Mesendoderm (in vitro differentiated cells): Measurements from ENCODE around the gene ALKAL2.
"Not testable (repeated sequence)": the region's sequence is repeated elsewhere in the genome, so short reads cannot be mapped to it uniquely, and the experiment has no call there.

Experiments used
- DNase-seq: peaks from one replicate; pipeline ENCODE4 v3.0.0; 2013
- H2AK5ac ChIP-seq: 2 replicates; pipeline ENCODE4 v1.6.1; 2013; ENCODE audit warnings: low read length, inconsistent platforms
- H2BK120ac ChIP-seq: 2 replicates; pipeline ENCODE4 v1.6.1; 2013; ENCODE audit warnings: low read depth, mild to moderate bottlenecking, low read length, moderate library complexity, mixed read lengths
- H2BK15ac ChIP-seq: replicated peaks from 2 replicates; pipeline ENCODE4 v1.6.1; 2013; ENCODE audit warnings: low read depth, mild to moderate bottlenecking, moderate library complexity
- H2BK5ac ChIP-seq: 2 replicates; pipeline ENCODE4 v1.6.1; 2013; ENCODE audit warnings: low read length, inconsistent platforms
- H3K18ac ChIP-seq: 2 replicates; pipeline ENCODE4 v1.6.1; 2013; ENCODE audit warnings: mild to moderate bottlenecking, low read length, mixed read lengths
- H3K23ac ChIP-seq: one replicate; pipeline ENCODE4 v1.6.1; 2013; ENCODE audit warnings: low read length
- H3K27ac ChIP-seq: 2 replicates; pipeline ENCODE4 v1.5.1; 2013; ENCODE audit warnings: low read depth, mild to moderate bottlenecking, inconsistent platforms, low read length, moderate library complexity
- H3K27me3 ChIP-seq: 2 replicates; pipeline ENCODE4 v1.6.1; 2013; ENCODE audit warnings: low read length, control low read depth, mild to moderate bottlenecking, inconsistent platforms; ENCODE audit not compliant: insufficient read depth, poor library complexity
- H3K36me3 ChIP-seq: 2 replicates; pipeline ENCODE4 v1.6.1; 2013; ENCODE audit warnings: low read length, inconsistent platforms; ENCODE audit not compliant: control insufficient read depth, insufficient read depth
- H3K4ac ChIP-seq: one replicate; pipeline ENCODE4 v1.6.1; 2013; ENCODE audit warnings: low read depth, mild to moderate bottlenecking, low read length, moderate library complexity
- H3K4me1 ChIP-seq: 2 replicates; pipeline ENCODE4 v1.6.1; 2013; ENCODE audit warnings: low read depth, low read length, inconsistent platforms; ENCODE audit not compliant: control insufficient read depth
- H3K4me2 ChIP-seq: 2 replicates; pipeline ENCODE4 v1.6.1; 2013; ENCODE audit warnings: low read length
- H3K4me3 ChIP-seq: 2 replicates; pipeline ENCODE4 v1.5.1; 2013; ENCODE audit warnings: mild to moderate bottlenecking, low read length
- H3K56ac ChIP-seq: one replicate; pipeline ENCODE4 v1.6.1; 2013; ENCODE audit warnings: low read length
- H3K79me1 ChIP-seq: 2 replicates; pipeline ENCODE4 v1.6.1; 2013; ENCODE audit warnings: low read length, inconsistent platforms
- H3K79me2 ChIP-seq: 2 replicates; pipeline ENCODE4 v1.6.1; 2013; ENCODE audit warnings: mild to moderate bottlenecking, low read length; ENCODE audit not compliant: control insufficient read depth, insufficient read depth
- H3K9ac ChIP-seq: 2 replicates; pipeline ENCODE4 v1.6.1; 2013; ENCODE audit warnings: low read length, inconsistent platforms
- H4K5ac ChIP-seq: one replicate; pipeline ENCODE4 v1.6.1; 2013; ENCODE audit warnings: low read length
- H4K8ac ChIP-seq: one replicate; pipeline ENCODE4 v1.6.1; 2013; ENCODE audit warnings: low read depth, mild to moderate bottlenecking, control low read depth, low read length, moderate library complexity
- WGBS: extraction: QIAGEN DNeasy Blood & Tissue Kit; methylation state at CpG from one replicate; pipeline ENCODE4 v1.1.7; 2013; ENCODE audit warnings: low lambda C conversion rate, missing lambda C conversion rate; ENCODE audit not compliant: insufficient coverage; ENCODE audit errors: extremely low coverage; 5-methylcytosine and 5-hydroxymethylcytosine counted together

Gene ALKAL2

GRCh38 chr2:316381-316780 lies 28.5 kb upstream of the ALKAL2 start:
- no CpG with 5 or more reads among the region's 12 CpGs for WGBS
- Histone ChIP-seq H3K79me2 (no peaks in the 10 kb centered on the region), H3K23ac (no peak overlapping the region), H3K4me3 (no peak overlapping the region), H2BK120ac (no peak overlapping the region), H4K8ac (no peak overlapping the region), H3K79me1 (no peaks in the 10 kb centered on the region), H3K27me3 (no peaks in the 10 kb centered on the region), H4K5ac (no peak overlapping the region), H3K4ac (no peak overlapping the region), H3K18ac (no peak overlapping the region), H3K4me1 (no peaks in the 10 kb centered on the region), H3K4me2 (no peak overlapping the region), H2BK5ac (no peak overlapping the region), H3K36me3 (no peaks in the 10 kb centered on the region), H3K9ac (no peak overlapping the region), H2BK15ac (no peak overlapping the region), H3K27ac (no peak overlapping the region), H3K56ac (no peak overlapping the region), H2AK5ac (no peak overlapping the region)
- no peak for DNase-seq

- not testable (repeated sequence) for DNase-seq, H3K4me2 ChIP-seq, H3K4ac ChIP-seq, H2BK120ac ChIP-seq, H4K8ac ChIP-seq, H3K56ac ChIP-seq, H3K27ac ChIP-seq, H3K9ac ChIP-seq, H2BK5ac ChIP-seq, H3K18ac ChIP-seq, H3K4me3 ChIP-seq, H3K4me1 ChIP-seq, H3K23ac ChIP-seq, H3K27me3 ChIP-seq, H3K79me1 ChIP-seq, H3K36me3 ChIP-seq, H2AK5ac ChIP-seq, H4K5ac ChIP-seq, H2BK15ac ChIP-seq, H3K79me2 ChIP-seq
- WGBS = no CpG with 5 or more reads among the region's 6 CpGs
Measured at GRCh38 chr2:315925-316324, 28.0 kb upstream of the ALKAL2 start.

DNA sequence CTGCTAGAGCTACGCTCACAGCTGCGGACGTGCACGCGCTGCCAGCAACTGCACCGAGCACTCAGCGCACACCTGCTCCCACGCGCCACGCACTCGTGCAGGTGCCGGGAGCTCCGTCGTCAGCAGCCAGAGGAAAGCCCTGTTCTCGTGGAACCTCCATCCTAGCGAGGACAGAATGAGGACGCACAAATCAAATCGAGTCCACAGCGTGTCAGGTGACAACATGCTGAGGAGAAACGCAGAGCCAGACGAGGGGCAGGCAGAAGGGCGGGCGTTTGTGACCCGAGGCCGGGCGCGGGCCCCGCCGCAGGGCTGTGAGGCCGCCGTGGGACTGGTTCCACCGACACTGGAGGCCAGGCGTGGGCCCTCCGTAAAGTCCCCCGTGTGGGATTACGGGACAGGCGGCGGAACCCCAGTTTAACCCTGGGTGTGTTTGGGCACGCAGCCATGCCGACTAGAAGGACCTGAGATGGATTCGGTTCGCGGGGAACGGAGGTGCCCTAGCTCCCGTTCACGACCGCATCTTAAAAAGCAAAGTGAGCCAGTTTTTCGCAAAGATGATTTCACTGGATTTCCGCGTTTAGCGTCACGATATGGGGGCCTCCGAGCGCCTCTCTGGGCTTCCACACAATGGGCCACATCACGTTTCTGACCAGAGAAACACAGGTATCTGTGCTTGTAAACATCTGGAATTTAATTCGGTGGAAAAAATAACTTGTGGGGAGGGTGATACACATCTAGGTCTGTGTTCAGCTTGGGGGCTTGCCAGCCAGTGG lies 26.9 kb upstream of the ALKAL2 start:
- H3K36me3 ChIP-seq = no peaks in the 10 kb centered on the region
- H4K5ac ChIP-seq = no peak overlapping the region
- H2BK120ac ChIP-seq = no peak overlapping the region
- H3K4me1 ChIP-seq = no peaks in the 10 kb centered on the region
- H2BK5ac ChIP-seq = no peak overlapping the region
- no peak overlapping the region for H3K4me3 ChIP-seq
- H4K8ac ChIP-seq = no peak overlapping the region
- no peaks in the 10 kb centered on the region for H3K27me3 ChIP-seq
- H3K4ac ChIP-seq = no peak overlapping the region
- H3K23ac ChIP-seq = no peak overlapping the region
- H3K27ac ChIP-seq = no peak overlapping the region
- no peak overlapping the region for H3K9ac ChIP-seq
- DNase-seq = no peak
- no peak overlapping the region for H3K4me2 ChIP-seq
- H3K79me1 ChIP-seq = no peaks in the 10 kb centered on the region
- H3K18ac ChIP-seq = no peak overlapping the region
- H3K79me2 ChIP-seq = no peaks in the 10 kb centered on the region
- no peak overlapping the region for H3K56ac ChIP-seq
- WGBS = no CpG with 5 or more reads among the region's 56 CpGs
- no peak overlapping the region for H2AK5ac ChIP-seq
- H2BK15ac ChIP-seq = no peak overlapping the region

GRCh38 chr2:313991-314390 lies 26.1 kb upstream of the ALKAL2 start:
- Histone ChIP-seq H3K36me3 (no peaks in the 10 kb centered on the region), H3K4ac (no peak overlapping the region), H3K23ac (no peak overlapping the region), H3K56ac (no peak overlapping the region), H3K27me3 (no peaks in the 10 kb centered on the region), H2BK15ac (no peak overlapping the region), H4K5ac (no peak overlapping the region), H3K4me1 (peaks cover 2% of the 10 kb centered on the region), H2AK5ac (no peak overlapping the region), H2BK120ac (no peak overlapping the region), H3K9ac (no peak overlapping the region), H3K4me3 (no peak overlapping the region), H2BK5ac (no peak overlapping the region), H4K8ac (no peak overlapping the region), H3K79me2 (no peaks in the 10 kb centered on the region), H3K4me2 (no peak overlapping the region), H3K27ac (no peak overlapping the region), H3K18ac (no peak overlapping the region), H3K79me1 (no peaks in the 10 kb centered on the region)
- DNase-seq = no peak
- no CpG with 5 or more reads among the region's 14 CpGs for WGBS

DNA sequence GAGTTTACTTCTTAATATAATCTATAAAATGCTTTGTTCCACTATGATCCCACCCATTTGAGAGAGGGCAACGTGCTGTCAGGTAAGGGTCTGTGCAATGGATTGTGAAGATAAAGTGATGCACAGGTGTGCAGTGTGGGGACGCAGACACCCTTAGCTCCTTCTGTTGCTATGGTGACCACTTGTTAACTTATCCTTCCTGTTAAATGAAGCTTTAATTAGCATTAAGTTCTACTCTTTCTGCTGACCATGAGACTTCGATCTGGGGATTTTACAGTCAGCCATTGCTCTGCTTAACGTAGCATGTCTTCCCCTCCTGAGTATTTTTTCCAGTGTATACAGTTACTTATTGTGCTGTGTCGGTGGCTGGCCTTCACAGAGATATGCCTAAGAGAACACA lies 23.1 kb upstream of the ALKAL2 start:
- Histone ChIP-seq H3K4ac (no peak overlapping the region), H3K9ac (no peak overlapping the region), H2BK5ac (no peak overlapping the region), H3K79me1 (no peaks in the 10 kb centered on the region), H3K79me2 (no peaks in the 10 kb centered on the region), H3K4me1 (peaks cover 2% of the 10 kb centered on the region), H3K4me3 (no peak overlapping the region), H2BK15ac (no peak overlapping the region), H2BK120ac (no peak overlapping the region), H3K4me2 (no peak overlapping the region), H3K23ac (no peak overlapping the region), H3K56ac (no peak overlapping the region), H3K18ac (no peak overlapping the region), H4K5ac (no peak overlapping the region), H3K27ac (no peak overlapping the region), H4K8ac (no peak overlapping the region), H3K36me3 (no peaks in the 10 kb centered on the region), H2AK5ac (no peak overlapping the region), H3K27me3 (no peaks in the 10 kb centered on the region)
- no CpG with 5 or more reads among the region's 5 CpGs for WGBS
- no peak for DNase-seq

DNA sequence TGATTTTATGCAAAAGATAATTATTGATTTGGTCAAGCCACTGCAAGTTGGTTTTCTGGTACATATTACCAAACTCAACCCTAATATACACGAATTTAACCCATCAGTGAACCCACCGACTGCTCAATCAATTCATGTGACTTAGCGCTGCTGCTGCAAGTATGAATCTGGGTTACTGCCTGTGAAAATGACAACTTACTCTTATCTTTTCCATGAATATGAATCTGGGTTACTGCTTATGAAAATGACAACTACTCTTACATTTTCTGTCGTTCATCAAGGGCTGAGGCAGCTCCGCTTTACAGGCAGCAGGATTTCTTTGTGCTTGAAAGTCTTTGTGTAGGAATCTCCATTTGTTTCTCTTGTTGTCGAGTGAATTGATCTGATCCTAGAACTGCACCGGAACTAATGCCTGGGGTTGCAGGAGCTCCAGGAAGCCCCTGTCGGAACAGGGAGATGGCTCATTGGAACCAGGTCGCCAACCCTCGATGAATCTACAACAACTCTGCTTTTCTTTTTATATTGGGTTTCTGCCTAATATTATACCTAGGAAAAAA lies 22.1 kb upstream of the ALKAL2 start:
- no peak overlapping the region for H2BK120ac ChIP-seq
- no peak overlapping the region for H3K4ac ChIP-seq
- no peak overlapping the region for H2BK5ac ChIP-seq
- H2AK5ac ChIP-seq = no peak overlapping the region
- H3K4me3 ChIP-seq = no peak overlapping the region
- no peak for DNase-seq
- no peak overlapping the region for H3K27ac ChIP-seq
- no peak overlapping the region for H4K8ac ChIP-seq
- WGBS = no CpG with 5 or more reads among the region's 10 CpGs
- H3K23ac ChIP-seq = no peak overlapping the region
- no peaks in the 10 kb centered on the region for H3K27me3 ChIP-seq
- H3K56ac ChIP-seq = no peak overlapping the region
- peaks cover 2% of the 10 kb centered on the region for H3K4me1 ChIP-seq
- H3K9ac ChIP-seq = no peak overlapping the region
- H3K79me2 ChIP-seq = no peaks in the 10 kb centered on the region
- no peaks in the 10 kb centered on the region for H3K36me3 ChIP-seq
- H2BK15ac ChIP-seq = no peak overlapping the region
- no peaks in the 10 kb centered on the region for H3K79me1 ChIP-seq
- H3K18ac ChIP-seq = no peak overlapping the region
- no peak overlapping the region for H3K4me2 ChIP-seq
- no peak overlapping the region for H4K5ac ChIP-seq
